GM23338 (cell line): Measurements from ENCODE around the gene DGKD. TPM values are rescaled to one million over a fixed set of nuclear protein-coding genes. Genes with fewer than 3 reads are reported as not detected.
"Not testable (repeated sequence)": the region's sequence is repeated elsewhere in the genome, so short reads cannot be mapped to it uniquely, and the experiment has no call there.

Experiments
- ATAC-seq: fragments of 200-7000 bp; cut with Tn5 transposase; 3 replicates; pipeline ENCODE4 v1.9.1; 2020
- DNase-seq: peaks from one replicate; pipeline ENCODE4 v3.0.0-alpha.2; 2015; ENCODE audit warnings: low spot score
- H2AFZ ChIP-seq: fragments of 200-600 bp; sonication (generic); 2 replicates; pipeline ENCODE4 v1.8.0; 2016; ENCODE audit warnings: antibody characterized with exemption, mild to moderate bottlenecking, moderate library complexity
- H3F3A ChIP-seq: fragments of 200-600 bp; sonication (generic); replicated peaks from 2 replicates; pipeline ENCODE4 v1.8.0; 2017; ENCODE audit warnings: antibody characterized with exemption, mixed run types, low read depth
- H3K27ac ChIP-seq: fragments of 200-600 bp; sonication (generic); 2 replicates; pipeline ENCODE4 v1.6.1; 2016; ENCODE audit warnings: low read depth
- H3K27me3 ChIP-seq: fragments of 200-600 bp; sonication (generic); 2 replicates; pipeline ENCODE4 v1.8.0; 2016; ENCODE audit warnings: mild to moderate bottlenecking, mixed run types, moderate library complexity; ENCODE audit not compliant: insufficient read depth
- H3K36me3 ChIP-seq: fragments of 200-600 bp; sonication (generic); 2 replicates; pipeline ENCODE4 v1.8.0; 2016; ENCODE audit warnings: mild to moderate bottlenecking; ENCODE audit not compliant: insufficient read depth
- H3K4me1 ChIP-seq: fragments of 200-600 bp; sonication (generic); 2 replicates; pipeline ENCODE4 v1.8.0; 2016; ENCODE audit warnings: mild to moderate bottlenecking, moderate library complexity; ENCODE audit not compliant: insufficient read depth
- H3K4me2 ChIP-seq: fragments of 200-600 bp; sonication (generic); 2 replicates; pipeline ENCODE4 v1.7.1; 2017; ENCODE audit warnings: mixed run types
- H3K4me3 ChIP-seq: fragments of 200-600 bp; sonication (generic); 2 replicates; pipeline ENCODE4 v1.6.1; 2016; ENCODE audit warnings: mixed run types
- H3K79me2 ChIP-seq: fragments of 200-600 bp; sonication (generic); replicated peaks from 2 replicates; pipeline ENCODE4 v1.8.0; 2017; ENCODE audit warnings: mild to moderate bottlenecking; ENCODE audit not compliant: insufficient read depth
- H3K9me2 ChIP-seq: fragments of 200-600 bp; sonication (generic); 2 replicates; pipeline ENCODE4 v1.8.0; 2017; ENCODE audit not compliant: insufficient read depth
- H4K20me1 ChIP-seq: fragments of 200-600 bp; sonication (generic); replicated peaks from 2 replicates; pipeline ENCODE4 v1.8.0; 2017; ENCODE audit warnings: mild to moderate bottlenecking; ENCODE audit not compliant: insufficient read depth
- H3K27ac Mint-ChIP-seq: 2 replicates; pipeline ENCODE4 v1.8.0; 2020; ENCODE audit warnings: inconsistent platforms, mild to moderate bottlenecking, moderate library complexity, mixed read lengths
- H3K27me3 Mint-ChIP-seq: 3 replicates; pipeline ENCODE4 v1.8.0; 2022; ENCODE audit warnings: low read depth, mild to moderate bottlenecking, moderate library complexity, mixed read lengths, inconsistent platforms; ENCODE audit not compliant: insufficient read depth, poor library complexity
- H3K36me3 Mint-ChIP-seq: 3 replicates; pipeline ENCODE4 v1.8.0; 2021; ENCODE audit warnings: low read depth, mild to moderate bottlenecking, inconsistent platforms, moderate library complexity, mixed read lengths
- H3K4me1 Mint-ChIP-seq: 3 replicates; pipeline ENCODE4 v1.8.0; 2020; ENCODE audit warnings: mild to moderate bottlenecking, inconsistent platforms, mixed read lengths
- H3K4me3 Mint-ChIP-seq: 3 replicates; pipeline ENCODE4 v1.8.0; 2021; ENCODE audit warnings: moderate library complexity, mild to moderate bottlenecking, inconsistent platforms, mixed read lengths
- H3K9me3 Mint-ChIP-seq: 3 replicates; pipeline ENCODE4 v1.8.0; 2020; ENCODE audit warnings: moderate library complexity, mild to moderate bottlenecking, inconsistent platforms, mixed read lengths
- CREB1 ChIP-seq: fragments of 250-450 bp; sonication (Bioruptor Pico); IDR thresholded peaks from 2 replicates; pipeline ENCODE4 v1.5.0; 2020; ENCODE audit warnings: low read depth, mild to moderate bottlenecking, moderate library complexity
- ETS1 ChIP-seq: IDR thresholded peaks from 2 replicates; pipeline ENCODE4 v1.6.1; 2016; ENCODE audit warnings: antibody characterized with exemption
- JUNB ChIP-seq: IDR thresholded peaks from one replicate; pipeline ENCODE4 v1.6.1; 2016; ENCODE audit warnings: antibody characterized with exemption; ENCODE audit not compliant: unreplicated experiment
- POLR2AphosphoS5 ChIP-seq: IDR thresholded peaks from 2 replicates; pipeline ENCODE4 v1.6.1; 2016; ENCODE audit warnings: antibody characterized with exemption, low read depth
- REST ChIP-seq: IDR thresholded peaks from one replicate; pipeline ENCODE4 v1.6.1; 2018; ENCODE audit warnings: antibody characterized with exemption; ENCODE audit not compliant: unreplicated experiment
- STAT1 ChIP-seq: IDR thresholded peaks from one replicate; pipeline ENCODE4 v1.6.1; 2016; ENCODE audit warnings: antibody characterized with exemption; ENCODE audit not compliant: unreplicated experiment
- ZNF331 ChIP-seq: fragments of 250-450 bp; sonication (Bioruptor Pico); IDR thresholded peaks from 2 replicates; pipeline ENCODE4 v1.5.0; 2020; ENCODE audit warnings: low read depth, mild to moderate bottlenecking, moderate library complexity
- ZNF462 ChIP-seq: fragments of 250-450 bp; sonication (Bioruptor Pico); IDR thresholded peaks from 2 replicates; pipeline ENCODE4 v1.5.0; 2020; ENCODE audit warnings: mild to moderate bottlenecking, moderate library complexity
- polyA plus RNA-seq: library from polyadenylated mRNA; unstranded; fragments of >200 nt; fragmentation: Nextera tagmentation; extraction: Ambion mirVana; gene quantifications from 2 replicates; pipeline ENCODE4 v1.2.1, GENCODE V29; 2016
- total RNA-seq: library from RNA; depleted of rRNA; stranded (reverse); fragments of >200 nt; shearing (Covaris generic); gene quantifications from 2 replicates; pipeline ENCODE4 v1.2.3, GENCODE V29; 2014

The DGKD gene
- total and polyA plus RNA-seq, 2 experiments from 2014 or later, result 11.1 to 23.4 TPM

- TF ChIP-seq ZNF462 (CRISPR knock-in tag), result no peak
- no peak for TF ChIP-seq ZNF331 (CRISPR knock-in tag)
- TF ChIP-seq REST, result no peak
- TF ChIP-seq STAT1, result no peak
- no peak for TF ChIP-seq CREB1 (CRISPR knock-in tag)
- no peak for TF ChIP-seq ETS1
- TF ChIP-seq POLR2AphosphoS5, result no peak
- TF ChIP-seq JUNB, result no peak
Observed at GRCh38 chr2:233334915-233335314, 19.4 kb upstream of the DGKD start (continued).

GRCh38 chr2:233336091-233336490 lies 18.2 kb upstream of the DGKD start:
- H3K4me2 ChIP-seq, H4K20me1 ChIP-seq, H3K27me3 ChIP-seq, H3K4me3 ChIP-seq, H3K9me2 ChIP-seq, H3K4me1 Mint-ChIP-seq, H3F3A ChIP-seq, ATAC-seq, DNase-seq, H3K79me2 ChIP-seq, H3K36me3 ChIP-seq, H3K27ac Mint-ChIP-seq, H3K4me1 ChIP-seq, H3K9me3 Mint-ChIP-seq, H2AFZ ChIP-seq, H3K36me3 Mint-ChIP-seq, H3K4me3 Mint-ChIP-seq, H3K27ac ChIP-seq: not testable (repeated sequence)
- H3K27me3 Mint-ChIP-seq, result peaks cover 10% of the 10 kb centered on the region
